Caco-2 (cell line): Measurements from ENCODE around the gene MAML1. TPM values are rescaled to one million over a fixed set of nuclear protein-coding genes. Genes with fewer than 3 reads are reported as not detected.

Source experiments
- BruUV-seq: library from RNA; stranded (reverse); fragments of 400-500 nt; replicated peaks from 2 replicates; lab custom pipeline; 2021; lab: Mats Ljungman, UMichigan
- CTCF ChIA-PET: fragments of 300-600 bp; sonication (Branson Sonifier 250); formaldehyde crosslinking; loops from one replicate; lab custom pipeline; 2022; ENCODE audit warnings: antibody characterized with exemption; lab: Charles Lee
- POLR2A ChIA-PET: fragments of 300-600 bp; sonication (Branson Sonifier 250); formaldehyde crosslinking; loops from one replicate; lab custom pipeline; 2022; ENCODE audit warnings: antibody characterized with exemption; lab: Charles Lee
- DNase-seq, 2 experiments: peaks; one replicate each; pipeline versions ENCODE4 v3.0.0 to v3.0.0-alpha.2; 2020 to 2022
- H3K27me3 ChIP-seq: replicated peaks from 2 replicates; pipeline ENCODE4 v1.6.0; 2011; ENCODE audit warnings: low read length; ENCODE audit not compliant: control insufficient read depth, insufficient read depth
- H3K36me3 ChIP-seq: 2 replicates; pipeline ENCODE4 v1.5.1; 2011; ENCODE audit warnings: low read length; ENCODE audit not compliant: control insufficient read depth, insufficient read depth
- H3K4me1 ChIP-seq: fragments of 250-450 bp; sonication (Bioruptor Pico); 2 replicates; pipeline ENCODE4 v1.5.1; 2020; ENCODE audit warnings: mild to moderate bottlenecking
- H3K4me3 ChIP-seq: 2 replicates; pipeline ENCODE4 v1.5.1; 2011; ENCODE audit warnings: low read depth, mild to moderate bottlenecking, control low read depth, low read length
- H3K9me3 ChIP-seq: fragments of 250-450 bp; sonication (Bioruptor Pico); 2 replicates; pipeline ENCODE4 v1.5.1; 2020; ENCODE audit warnings: mild to moderate bottlenecking, moderate library complexity
- H3K27ac Mint-ChIP-seq: one replicate; pipeline ENCODE4 v1.8.0; 2022; ENCODE audit warnings: mixed read lengths; ENCODE audit not compliant: unreplicated experiment
- H3K27me3 Mint-ChIP-seq: one replicate; pipeline ENCODE4 v1.8.0; 2022; ENCODE audit warnings: mixed read lengths; ENCODE audit not compliant: insufficient read depth, unreplicated experiment
- H3K36me3 Mint-ChIP-seq: one replicate; pipeline ENCODE4 v1.8.0; 2022; ENCODE audit warnings: mild to moderate bottlenecking, mixed read lengths; ENCODE audit not compliant: insufficient read depth, unreplicated experiment
- H3K4me1 Mint-ChIP-seq: one replicate; pipeline ENCODE4 v1.8.0; 2022; ENCODE audit warnings: low read depth, mixed read lengths; ENCODE audit not compliant: unreplicated experiment
- H3K4me3 Mint-ChIP-seq: one replicate; pipeline ENCODE4 v1.8.0; 2022; ENCODE audit warnings: mild to moderate bottlenecking, moderate library complexity, mixed read lengths; ENCODE audit not compliant: unreplicated experiment
- H3K9me3 Mint-ChIP-seq: one replicate; pipeline ENCODE4 v1.8.0; 2022; ENCODE audit warnings: mixed read lengths; ENCODE audit not compliant: unreplicated experiment
- CTCF ChIP-seq, 2 experiments: fragments of 200-600 bp in 1 of 2; IDR thresholded peaks; 1 replicate in 1 of 2; 2 replicates in 1 of 2; pipeline versions ENCODE4 v1.5.1 to v1.8.0; 2011 to 2022; ENCODE audit warnings: antibody characterized with exemption in 1 of 2, control low read depth in 1 of 2, inconsistent platforms in 1 of 2, low read depth in 1 of 2, low read length in 1 of 2, mild to moderate bottlenecking in 1 of 2, moderate library complexity in 1 of 2; ENCODE audit not compliant: insufficient read depth in 1 of 2, severe bottlenecking in 1 of 2, unreplicated experiment in 1 of 2
- intact Hi-C: fragments of 100-400 bp; cut with micrococcal nuclease; formaldehyde crosslinking; loops from one replicate; pipeline ENCODE4 v1.10.0; 2022; ENCODE audit not compliant: unreplicated experiment
- total RNA-seq: library from RNA; stranded (reverse); gene quantifications from 2 replicates; pipeline ENCODE4 v1.2.3, GENCODE V29; 2022

MAML1 gene
- total RNA-seq, 1 experiment from 2014 or later: 41.3 TPM

- peaks cover 9% of the 10 kb centered on the region for H3K4me1 ChIP-seq
- no peak for TF ChIP-seq CTCF (IDR thresholded peaks at IDR 0.05; ENCODE audit: insufficient read depth in 1 of 2, low read depth in 1 of 2, low read length in 1 of 2, severe bottlenecking in 1 of 2, unreplicated experiment in 1 of 2)
- CTCF ChIA-PET: interaction anchor here (0.6 to 1.5 kb wide), 2 partner anchors 27 to 34 kb away, joined by 3 to 4 read pairs; no protein-coding TSS in a partner anchor
- peaks cover 82% of the 10 kb centered on the region for H3K36me3 Mint-ChIP-seq
- no peaks in the 10 kb centered on the region for H3K9me3 Mint-ChIP-seq
- no peaks in the 10 kb centered on the region for H3K9me3 ChIP-seq
- POLR2A ChIA-PET: no interaction called here
- peaks cover 4% of the 10 kb centered on the region for H3K4me1 Mint-ChIP-seq
- intact Hi-C loops: no loop called here
- no peak for DNase-seq
- H3K4me3 ChIP-seq: no peak overlapping the region
- no TSS peak for BruUV-seq
- H3K27me3 Mint-ChIP-seq: no peaks in the 10 kb centered on the region
- H3K36me3 ChIP-seq: peaks cover 5% of the 10 kb centered on the region; the same call in 1 of the 2 replicates
- H3K4me3 Mint-ChIP-seq: no peak overlapping the region
- no peaks in the 10 kb centered on the region for H3K27me3 ChIP-seq
- H3K27ac Mint-ChIP-seq: no peak overlapping the region
Observed at GRCh38 chr5:179729303-179729702, 3.3 kb upstream of the MAML1 start.

- Mint-ChIP-seq H3K4me3 (no peak overlapping the region), H3K27me3 (no peaks in the 10 kb centered on the region), H3K27ac (no peak overlapping the region), H3K4me1 (peaks cover 8% of the 10 kb centered on the region), H3K9me3 (no peaks in the 10 kb centered on the region), H3K36me3 (peaks cover 77% of the 10 kb centered on the region)
- Histone ChIP-seq H3K36me3 (peaks cover 4% of the 10 kb centered on the region; the same call in 1 of the 2 replicates), H3K27me3 (no peaks in the 10 kb centered on the region), H3K4me3 (no peak overlapping the region), H3K9me3 (no peaks in the 10 kb centered on the region), H3K4me1 (peaks cover 10% of the 10 kb centered on the region)
- TF ChIP-seq CTCF (IDR thresholded peaks at IDR 0.05; ENCODE audit: insufficient read depth in 1 of 2, low read depth in 1 of 2, low read length in 1 of 2, severe bottlenecking in 1 of 2, unreplicated experiment in 1 of 2): no peak
- CTCF ChIA-PET: interaction anchor here (1.5 kb wide), 1 partner anchor 34 kb away, joined by 3 read pairs; no protein-coding TSS in a partner anchor
- POLR2A ChIA-PET: no interaction called here
- intact Hi-C loops: no loop called here
- DNase-seq: no peak
- no TSS peak for BruUV-seq
Observed at GRCh38 chr5:179729727-179730126, 2.9 kb upstream of the MAML1 start.

- ChIA-PET POLR2A (interaction anchor here (0.6 kb wide), 1 partner anchor 25 kb away, joined by 9 read pairs; no protein-coding TSS in a partner anchor), CTCF (interaction anchor here (1.5 kb wide), 1 partner anchor 33 kb away, joined by 3 read pairs; no protein-coding TSS in a partner anchor)
- no peak for TF ChIP-seq CTCF (IDR thresholded peaks at IDR 0.05; ENCODE audit: insufficient read depth in 1 of 2, low read depth in 1 of 2, low read length in 1 of 2, severe bottlenecking in 1 of 2, unreplicated experiment in 1 of 2)
- Histone ChIP-seq H3K27me3 (no peaks in the 10 kb centered on the region), H3K9me3 (no peaks in the 10 kb centered on the region), H3K36me3 (peaks cover 3% of the 10 kb centered on the region; the same call in 1 of the 2 replicates), H3K4me3 (no peak overlapping the region), H3K4me1 (peaks cover 10% of the 10 kb centered on the region)
- peaks cover 71% of the 10 kb centered on the region for H3K36me3 Mint-ChIP-seq
- BruUV-seq: no TSS peak
- no peak overlapping the region for H3K4me3 Mint-ChIP-seq
- H3K9me3 Mint-ChIP-seq: no peaks in the 10 kb centered on the region
- intact Hi-C loops: no loop called here
- H3K27ac Mint-ChIP-seq: no peak overlapping the region
- DNase-seq: no peak
- H3K27me3 Mint-ChIP-seq: no peaks in the 10 kb centered on the region
- peaks cover 8% of the 10 kb centered on the region for H3K4me1 Mint-ChIP-seq
Observed at GRCh38 chr5:179730356-179730755, 2.3 kb upstream of the MAML1 start.
